ENCODE results near the gene HCRTR1. TPM values are rescaled to one million over a fixed set of nuclear protein-coding genes. Genes with fewer than 3 reads are reported as not detected.

Gene HCRTR1
- total RNA-seq, 3 donors from 2014 or later, result not detected

- ATAC-seq, result no peak
- peaks cover 2% of the 10 kb centered on the region for H3K36me3 Mint-ChIP-seq (ENCODE audit: insufficient read depth)
- no peak overlapping the region for H3K4me3 Mint-ChIP-seq
- peaks cover 15% of the 10 kb centered on the region for H3K27me3 Mint-ChIP-seq (ENCODE audit: low read depth)
- H3K9me3 Mint-ChIP-seq, result no peaks in the 10 kb centered on the region
- DNase-seq, result no peak
- peaks cover 2% of the 10 kb centered on the region for H3K4me1 Mint-ChIP-seq (ENCODE audit: low read depth)
Measured at GRCh38 chr1:31623365-31623764, 5.9 kb downstream of the HCRTR1 start.

- Mint-ChIP-seq H3K27me3 (ENCODE audit: low read depth) (peaks cover 6% of the 10 kb centered on the region), H3K4me1 (ENCODE audit: low read depth) (peaks cover 2% of the 10 kb centered on the region), H3K4me3 (no peak overlapping the region), H3K36me3 (ENCODE audit: insufficient read depth) (peaks cover 8% of the 10 kb centered on the region), H3K9me3 (no peaks in the 10 kb centered on the region)
- DNase-seq, result no peak
- ATAC-seq, result no peak
Measured at GRCh38 chr1:31624309-31624708, 6.8 kb downstream of the HCRTR1 start.

- ATAC-seq, result no peak
- H3K9me3 Mint-ChIP-seq, result no peaks in the 10 kb centered on the region
- no peak overlapping the region for H3K4me3 Mint-ChIP-seq
- peaks cover 14% of the 10 kb centered on the region for H3K36me3 Mint-ChIP-seq (ENCODE audit: insufficient read depth)
- no peaks in the 10 kb centered on the region for H3K27me3 Mint-ChIP-seq (ENCODE audit: low read depth)
- peaks cover 2% of the 10 kb centered on the region for H3K4me1 Mint-ChIP-seq (ENCODE audit: low read depth)
- DNase-seq, result no peak
Measured at GRCh38 chr1:31624731-31625514, 7.4 kb downstream of the HCRTR1 start.

- ATAC-seq (peak in 1 of 2 donors; percentile 32), DNase-seq (no peak)
- H3K9me3 Mint-ChIP-seq, result no peaks in the 10 kb centered on the region
- H3K4me3 Mint-ChIP-seq, result no peak overlapping the region
- H3K36me3 Mint-ChIP-seq (ENCODE audit: insufficient read depth), result peaks cover 20% of the 10 kb centered on the region
- H3K4me1 Mint-ChIP-seq (ENCODE audit: low read depth), result peaks cover 2% of the 10 kb centered on the region
- no peaks in the 10 kb centered on the region for H3K27me3 Mint-ChIP-seq (ENCODE audit: low read depth)
Measured at GRCh38 chr1:31625561-31626222, 8.2 kb downstream of the HCRTR1 start.

GRCh38 chr1:31626223-31627207 lies 9.0 kb downstream of the HCRTR1 start:
- no peaks in the 10 kb centered on the region for H3K9me3 Mint-ChIP-seq
- H3K36me3 Mint-ChIP-seq (ENCODE audit: insufficient read depth), result peaks cover 22% of the 10 kb centered on the region
- no peaks in the 10 kb centered on the region for H3K27me3 Mint-ChIP-seq (ENCODE audit: low read depth)
- H3K4me1 Mint-ChIP-seq (ENCODE audit: low read depth), result peaks cover 2% of the 10 kb centered on the region
- ATAC-seq (no peak), DNase-seq (no peak)
- H3K4me3 Mint-ChIP-seq, result no peak overlapping the region

- Mint-ChIP-seq H3K9me3 (no peaks in the 10 kb centered on the region), H3K27me3 (ENCODE audit: low read depth) (no peaks in the 10 kb centered on the region), H3K36me3 (ENCODE audit: insufficient read depth) (peaks cover 25% of the 10 kb centered on the region), H3K4me3 (no peak overlapping the region), H3K4me1 (ENCODE audit: low read depth) (peaks cover 2% of the 10 kb centered on the region)
- DNase-seq (no peak), ATAC-seq (no peak)
Measured at GRCh38 chr1:31627301-31627929, 9.9 kb downstream of the HCRTR1 start.

- peaks cover 28% of the 10 kb centered on the region for H3K36me3 Mint-ChIP-seq (ENCODE audit: insufficient read depth)
- ATAC-seq (no peak), DNase-seq (no peak)
- H3K4me1 Mint-ChIP-seq (ENCODE audit: low read depth), result peaks cover 2% of the 10 kb centered on the region
- no peak overlapping the region for H3K4me3 Mint-ChIP-seq
- no peaks in the 10 kb centered on the region for H3K27me3 Mint-ChIP-seq (ENCODE audit: low read depth)
- H3K9me3 Mint-ChIP-seq, result no peaks in the 10 kb centered on the region
Measured at GRCh38 chr1:31627930-31628559, 10.6 kb downstream of the HCRTR1 start.

- peaks cover 2% of the 10 kb centered on the region for H3K4me1 Mint-ChIP-seq (ENCODE audit: low read depth)
- no peaks in the 10 kb centered on the region for H3K27me3 Mint-ChIP-seq (ENCODE audit: low read depth)
- peaks cover 28% of the 10 kb centered on the region for H3K36me3 Mint-ChIP-seq (ENCODE audit: insufficient read depth)
- DNase-seq (no peak), ATAC-seq (no peak)
- no peaks in the 10 kb centered on the region for H3K9me3 Mint-ChIP-seq
- no peak overlapping the region for H3K4me3 Mint-ChIP-seq
Measured at GRCh38 chr1:31628931-31629556, 11.6 kb downstream of the HCRTR1 start.

- no peaks in the 10 kb centered on the region for H3K9me3 Mint-ChIP-seq
- ATAC-seq, result no peak
- H3K36me3 Mint-ChIP-seq (ENCODE audit: insufficient read depth), result peaks cover 32% of the 10 kb centered on the region
- peaks cover 12% of the 10 kb centered on the region for H3K4me1 Mint-ChIP-seq (ENCODE audit: low read depth)
- DNase-seq, result no peak
- no peaks in the 10 kb centered on the region for H3K27me3 Mint-ChIP-seq (ENCODE audit: low read depth)
- no peak overlapping the region for H3K4me3 Mint-ChIP-seq
Measured at GRCh38 chr1:31632649-31633048, 15.2 kb downstream of the HCRTR1 start.

- no peaks in the 10 kb centered on the region for H3K9me3 Mint-ChIP-seq
Measured at GRCh38 chr1:31633117-31633516, 15.6 kb downstream of the HCRTR1 start.

GRCh38 chr1:31637915-31638673 lies 20.6 kb downstream of the HCRTR1 start:
- DNase-seq, result no peak
- H3K4me3 Mint-ChIP-seq, result no peak overlapping the region
- no peaks in the 10 kb centered on the region for H3K9me3 Mint-ChIP-seq
- peaks cover 27% of the 10 kb centered on the region for H3K4me1 Mint-ChIP-seq (ENCODE audit: low read depth)
- peaks cover 4% of the 10 kb centered on the region for H3K36me3 Mint-ChIP-seq (ENCODE audit: insufficient read depth)
- no peaks in the 10 kb centered on the region for H3K27me3 Mint-ChIP-seq (ENCODE audit: low read depth)
- no peak for ATAC-seq

More at GRCh38 chr1:31633117-31633516, 15.6 kb downstream of the HCRTR1 start:
- no peak for ATAC-seq
- H3K27me3 Mint-ChIP-seq (ENCODE audit: low read depth), result no peaks in the 10 kb centered on the region
- no peak for DNase-seq
- no peak overlapping the region for H3K4me3 Mint-ChIP-seq
- peaks cover 32% of the 10 kb centered on the region for H3K36me3 Mint-ChIP-seq (ENCODE audit: insufficient read depth)
- peaks cover 16% of the 10 kb centered on the region for H3K4me1 Mint-ChIP-seq (ENCODE audit: low read depth)

GRCh38 chr1:31639543-31639942 lies 22.1 kb downstream of the HCRTR1 start:
- Mint-ChIP-seq H3K36me3 (ENCODE audit: insufficient read depth) (peaks cover 4% of the 10 kb centered on the region), H3K9me3 (no peaks in the 10 kb centered on the region), H3K4me3 (no peak overlapping the region), H3K27me3 (ENCODE audit: low read depth) (no peaks in the 10 kb centered on the region), H3K4me1 (ENCODE audit: low read depth) (peaks cover 37% of the 10 kb centered on the region)
- DNase-seq (no peak), ATAC-seq (no peak)

- peaks cover 41% of the 10 kb centered on the region for H3K4me1 Mint-ChIP-seq (ENCODE audit: low read depth)
- H3K36me3 Mint-ChIP-seq (ENCODE audit: insufficient read depth), result peaks cover 4% of the 10 kb centered on the region
- DNase-seq (no peak), ATAC-seq (no peak)
- no peak overlapping the region for H3K4me3 Mint-ChIP-seq
- no peaks in the 10 kb centered on the region for H3K27me3 Mint-ChIP-seq (ENCODE audit: low read depth)
- H3K9me3 Mint-ChIP-seq, result no peaks in the 10 kb centered on the region
Measured at GRCh38 chr1:31640179-31640578, 22.7 kb downstream of the HCRTR1 start.

Measured in activated T-cell treated with anti-CD3 and anti-CD28 coated beads, Interleukin-2, amount 50 U/mL, for 4 hours (primary cell).